ENCODE measurements around the gene IDS. TPM values are rescaled to one million over a fixed set of nuclear protein-coding genes. Genes with fewer than 3 reads are reported as not detected.
A peak's percentile ranks its signal among the peaks of the same experiment; 100 is the strongest.

Gene IDS
- total RNA-seq, 1 experiment from 2014 or later, result 11.6 TPM

DNA sequence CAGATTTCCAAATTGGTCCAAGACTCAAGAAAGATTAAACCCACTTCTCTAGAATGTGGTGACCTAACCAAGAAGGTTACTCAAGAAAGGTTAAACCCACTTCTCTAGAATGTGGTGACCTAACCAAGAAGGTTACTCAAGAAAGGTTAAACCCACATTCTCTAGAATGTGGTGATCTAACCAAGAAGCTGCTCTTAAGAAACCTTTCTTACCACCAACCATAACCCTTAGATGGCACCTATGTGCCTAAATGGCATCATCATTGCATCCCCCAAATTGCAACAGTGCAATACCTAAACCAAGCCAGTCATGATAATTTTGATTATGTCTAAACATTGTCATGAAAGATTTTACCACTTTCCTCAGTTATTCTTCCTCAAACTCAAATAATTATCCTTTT is 49.2 kb downstream of the IDS start:
- DNase-seq, result no peak
- H3K4me3 ChIP-seq, result no peak overlapping the region
- H3K27me3 ChIP-seq, result no peaks in the 10 kb centered on the region
- no peaks in the 10 kb centered on the region for H3K9me3 ChIP-seq
- no peaks in the 10 kb centered on the region for H3K36me3 ChIP-seq

DNA sequence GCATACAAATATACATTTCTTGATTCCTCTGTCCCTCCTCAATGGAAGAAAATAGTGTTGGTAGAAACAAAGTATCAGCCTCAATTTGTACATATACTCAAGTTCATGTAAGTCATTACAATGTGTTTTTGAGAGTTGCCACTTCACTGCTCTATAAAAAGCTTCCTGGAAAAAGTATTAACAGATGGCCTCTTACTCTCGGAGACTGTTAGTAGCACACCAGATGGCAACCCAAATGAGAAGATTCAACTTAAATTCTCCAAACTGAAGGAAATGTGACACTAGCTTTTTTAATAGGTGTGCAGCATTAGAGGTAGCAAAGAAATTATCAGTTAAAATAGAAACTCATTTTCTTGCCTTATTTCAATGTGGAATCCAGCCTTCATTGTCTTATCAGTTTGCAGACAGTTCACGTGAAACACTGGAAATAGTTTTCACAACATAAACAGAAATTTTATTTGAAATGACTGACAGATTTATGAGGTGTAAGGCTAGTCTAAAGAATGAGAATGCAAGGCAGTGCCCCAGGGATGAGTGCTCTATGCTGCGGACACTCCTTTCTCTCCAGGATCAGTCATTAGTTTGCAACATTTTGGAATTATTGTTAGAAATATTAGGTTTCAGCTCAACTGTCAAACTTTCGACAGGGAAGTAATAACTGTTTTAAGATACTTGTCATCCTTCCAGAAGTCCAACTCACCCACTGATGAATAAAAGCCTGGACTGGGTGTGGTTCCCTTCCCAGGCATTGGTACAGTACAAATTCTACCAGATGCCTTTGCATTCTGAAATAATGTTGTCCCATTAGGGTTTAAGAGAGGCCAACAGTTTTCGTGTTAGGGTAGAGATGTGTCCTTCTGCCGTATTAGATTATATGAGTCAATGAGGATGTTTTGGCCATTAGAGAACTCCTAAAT is 50.9 kb downstream of the IDS start:
- no peak for DNase-seq
- H3K4me3 ChIP-seq, result no peak overlapping the region
- no peaks in the 10 kb centered on the region for H3K27me3 ChIP-seq
- H3K9me3 ChIP-seq, result 0 out of 2 replicates have a peak, but pooled peaks cover 2% of the 10 kb centered on the region
- H3K36me3 ChIP-seq, result no peaks in the 10 kb centered on the region

DNA sequence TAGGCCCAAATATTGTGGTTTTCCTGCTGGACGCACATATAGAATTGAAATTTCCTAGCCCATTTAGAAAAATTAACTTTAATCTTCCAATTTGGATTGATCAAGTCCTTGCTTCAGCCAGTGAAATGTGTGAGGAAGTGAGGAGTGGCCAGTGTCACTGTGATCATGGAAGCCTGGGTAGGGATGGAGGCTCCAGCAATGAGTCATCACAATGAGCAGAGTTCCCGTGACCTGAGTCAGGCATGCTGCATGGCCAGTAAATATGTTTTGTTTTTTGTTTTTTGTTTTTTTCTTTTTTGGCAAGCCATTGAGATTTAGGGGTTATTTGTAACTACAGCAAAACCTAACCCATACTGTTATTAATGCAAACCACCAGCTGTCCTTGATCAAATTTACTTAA is 52.1 kb downstream of the IDS start:
- 0 out of 2 replicates have a peak, but pooled peaks cover 2% of the 10 kb centered on the region for H3K9me3 ChIP-seq
- H3K27me3 ChIP-seq, result no peaks in the 10 kb centered on the region
- no peaks in the 10 kb centered on the region for H3K36me3 ChIP-seq
- no peak overlapping the region for H3K4me3 ChIP-seq
- peak; percentile 54 for DNase-seq

DNA sequence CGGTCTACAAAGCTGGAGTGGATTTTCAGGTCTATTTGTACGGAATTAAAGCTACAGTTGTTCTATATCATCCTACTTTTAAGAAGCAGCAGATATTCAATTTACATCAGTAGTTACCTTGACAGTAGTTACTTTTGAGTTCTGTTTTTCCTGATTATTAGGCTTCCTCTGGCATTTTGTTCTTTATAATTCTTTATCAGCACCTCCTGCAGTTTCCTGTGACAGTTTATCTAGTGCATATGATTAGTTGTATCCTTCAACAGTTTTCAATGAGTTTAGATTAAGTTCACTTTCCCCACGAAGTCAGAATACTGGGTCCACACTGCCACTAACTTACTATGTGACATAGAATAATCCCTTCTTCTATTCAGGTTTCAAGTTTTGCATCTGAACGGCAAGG is 71.7 kb downstream of the IDS start:
- no peaks in the 10 kb centered on the region for H3K27me3 ChIP-seq
- H3K4me3 ChIP-seq, result no peak overlapping the region
- H3K36me3 ChIP-seq, result no peaks in the 10 kb centered on the region
- no peak for DNase-seq
- H3K9me3 ChIP-seq, result no peaks in the 10 kb centered on the region

DNA sequence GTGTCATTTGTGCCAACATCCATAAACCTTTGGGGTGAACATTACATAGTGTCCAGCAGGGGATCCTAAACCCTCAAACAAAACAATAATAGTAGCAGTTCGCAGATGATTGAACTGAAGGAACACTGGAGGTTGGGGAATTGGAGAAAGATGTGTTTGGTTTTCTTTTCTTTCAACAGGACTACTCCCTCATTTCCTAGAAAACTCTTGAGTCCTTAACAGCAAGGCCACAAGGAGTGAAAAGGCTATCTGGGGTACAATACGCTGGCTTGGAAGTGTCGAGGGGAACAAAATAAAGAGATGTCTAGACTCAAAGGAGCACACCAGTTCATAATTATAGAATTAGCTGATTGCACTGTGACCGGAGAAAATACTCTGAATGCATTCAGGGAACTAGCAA is 72.1 kb downstream of the IDS start:
- Histone ChIP-seq H3K4me3 (no peak overlapping the region), H3K9me3 (no peaks in the 10 kb centered on the region), H3K27me3 (no peaks in the 10 kb centered on the region), H3K36me3 (no peaks in the 10 kb centered on the region)
- no peak for DNase-seq

Other genes with a start within 250 kb of the IDS start
- gene EOLA1, start 35.7 kb upstream of the IDS start, total RNA-seq (2014; rRNA removed; shearing (Covaris generic); ENCODE audit: low replicate concordance), result 33.5 and 41.1 TPM in 2 replicates
- not detected in 2 replicates for gene HSFX3, start 44.6 kb upstream of the IDS start, total RNA-seq (2014; rRNA removed; shearing (Covaris generic); ENCODE audit: low replicate concordance)
- gene MAGEA9B, start 82.2 kb upstream of the IDS start, total RNA-seq (2014; rRNA removed; shearing (Covaris generic); ENCODE audit: low replicate concordance), result not detected in 2 replicates
- not detected in 2 replicates for gene HSFX2, start 90.0 kb upstream of the IDS start, total RNA-seq (2014; rRNA removed; shearing (Covaris generic); ENCODE audit: low replicate concordance)
- 11.0 and 18.8 TPM in 2 replicates for gene TMEM185A, start 126.5 kb upstream of the IDS start, total RNA-seq (2014; rRNA removed; shearing (Covaris generic); ENCODE audit: low replicate concordance)
- gene MAGEA11, start 206.8 kb upstream of the IDS start, total RNA-seq (2014; rRNA removed; shearing (Covaris generic); ENCODE audit: low replicate concordance), result not detected in 2 replicates

Measured in MG63 (cell line).